Urinary bladder (tissue), 4 donors: ENCODE measurements around the gene ANKMY1. TPM values are rescaled to one million over a fixed set of nuclear protein-coding genes. Genes with fewer than 3 reads are reported as not detected.

Source experiments
- DNase-seq: peaks from one replicate; pipeline ENCODE4 v3.0.0-alpha.2; 2015; ENCODE audit errors: extremely low spot score
- H3K27ac ChIP-seq: one replicate; pipeline ENCODE4 v1.5.1; 2013; ENCODE audit warnings: low read depth, mild to moderate bottlenecking, moderate library complexity
- H3K36me3 ChIP-seq: one replicate; pipeline ENCODE4 v1.6.1; 2013; ENCODE audit warnings: mild to moderate bottlenecking, moderate library complexity; ENCODE audit not compliant: insufficient read depth
- H3K4me1 ChIP-seq: one replicate; pipeline ENCODE4 v1.6.1; 2013; ENCODE audit warnings: mild to moderate bottlenecking, moderate library complexity; ENCODE audit not compliant: insufficient read depth
- H3K4me3 ChIP-seq: one replicate; pipeline ENCODE4 v1.5.1; 2013; ENCODE audit warnings: low read depth, low read length
- WGBS: extraction: QIAGEN DNeasy Blood & Tissue Kit; methylation state at CpG from one replicate; pipeline ENCODE4 v1.1.7; 2013; 5-methylcytosine and 5-hydroxymethylcytosine counted together
- polyA plus RNA-seq: library from polyadenylated mRNA; stranded (reverse); fragments of 200-250 nt; gene quantifications from one replicate; pipeline ENCODE4 v1.2.3, GENCODE V29; 2013
- small RNA-seq: library from RNA; depleted of rRNA; stranded (forward); fragments of <200 nt; gene quantifications from one replicate; pipeline ENCODE3, GENCODE V24; 2014
- total RNA-seq: library from RNA; depleted of rRNA; stranded (reverse); fragments of >200 nt; gene quantifications from one replicate; pipeline ENCODE4 v1.2.3, GENCODE V29; 2014
- donor health status: healthy with polysubstance abuse.
- donor health status: healthy.

Gene ANKMY1
- total and polyA plus RNA-seq, 2 donors, result 9.6 to 11.1 TPM

GRCh38 chr2:240435457-240435947 is 122.3 kb downstream of the ANKMY1 start, which contains the start of gene GPC1:
Gene GPC1, plus strand, starts transcription at chr2:240435663. Its CDS starts 256 bp downstream, at chr2:240435919.
- Histone ChIP-seq H3K4me3 (peak within 1 kb of the TSS; percentile 66), H3K27ac (peak within 1 kb of the TSS; percentile 87), H3K4me1 (no peaks in the 10 kb centered on the region), H3K36me3 (no peaks in the 10 kb centered on the region)
- DNase-seq, result no peak
- under 1% methylated on average over 73 of the region's 77 CpGs for WGBS

GRCh38 chr2:240434728-240435456 is 122.9 kb downstream of the ANKMY1 start:
- no peak for DNase-seq
- H3K4me1 ChIP-seq, result no peaks in the 10 kb centered on the region
- 2% methylated on average over 66 of the region's 71 CpGs for WGBS

GRCh38 chr2:240433973-240434727 is 123.6 kb downstream of the ANKMY1 start:
- WGBS, result 68% methylated on average over 16 of the region's 16 CpGs
- no peaks in the 10 kb centered on the region for H3K36me3 ChIP-seq
- no peaks in the 10 kb centered on the region for H3K4me1 ChIP-seq
- H3K4me3 ChIP-seq, result peak overlapping the region; percentile 66
- no peak for DNase-seq
- peak overlapping the region; percentile 83 for H3K27ac ChIP-seq

More at GRCh38 chr2:240434728-240435456, 122.9 kb downstream of the ANKMY1 start:
- no peaks in the 10 kb centered on the region for H3K36me3 ChIP-seq
- peak overlapping the region; percentile 66 for H3K4me3 ChIP-seq
- peak overlapping the region; percentile 87 for H3K27ac ChIP-seq

- no peak for DNase-seq
- no peak overlapping the region for H3K4me3 ChIP-seq
- WGBS, result 84% methylated on average over 34 of the region's 34 CpGs
- no peaks in the 10 kb centered on the region for H3K36me3 ChIP-seq
- no peaks in the 10 kb centered on the region for H3K4me1 ChIP-seq
- peak overlapping the region; percentile 66 for H3K27ac ChIP-seq
Observed at GRCh38 chr2:240432820-240433801, 124.7 kb downstream of the ANKMY1 start.

GRCh38 chr2:240432430-240432819 is 125.4 kb downstream of the ANKMY1 start:
- no peak for DNase-seq
- no peaks in the 10 kb centered on the region for H3K36me3 ChIP-seq
- H3K4me3 ChIP-seq, result no peak overlapping the region
- 88% methylated on average over 9 of the region's 9 CpGs for WGBS
- H3K4me1 ChIP-seq, result no peaks in the 10 kb centered on the region
- H3K27ac ChIP-seq, result no peak overlapping the region

- H3K4me3 ChIP-seq, result no peak overlapping the region
- H3K36me3 ChIP-seq, result no peaks in the 10 kb centered on the region
- 78% methylated on average over 12 of the region's 12 CpGs for WGBS
- DNase-seq, result no peak
- H3K4me1 ChIP-seq, result no peaks in the 10 kb centered on the region
- no peak overlapping the region for H3K27ac ChIP-seq
Observed at GRCh38 chr2:240431661-240432424, 125.9 kb downstream of the ANKMY1 start.

- no peak for DNase-seq
- 76% methylated on average over 3 of the region's 3 CpGs for WGBS
- Histone ChIP-seq H3K4me3 (no peak overlapping the region), H3K4me1 (no peaks in the 10 kb centered on the region), H3K36me3 (no peaks in the 10 kb centered on the region), H3K27ac (no peak overlapping the region)
Observed at GRCh38 chr2:240431271-240431660, 126.5 kb downstream of the ANKMY1 start.

- H3K4me1 ChIP-seq, result no peaks in the 10 kb centered on the region
- no peaks in the 10 kb centered on the region for H3K36me3 ChIP-seq
- no peak for DNase-seq
- 89% methylated on average over 5 of the region's 5 CpGs for WGBS
- H3K4me3 ChIP-seq, result no peak overlapping the region
- no peak overlapping the region for H3K27ac ChIP-seq
Observed at GRCh38 chr2:240430595-240430994, 127.2 kb downstream of the ANKMY1 start.

- 80% methylated on average over 14 of the region's 14 CpGs for WGBS
- DNase-seq, result no peak
- Histone ChIP-seq H3K4me1 (no peaks in the 10 kb centered on the region), H3K36me3 (no peaks in the 10 kb centered on the region), H3K27ac (no peak overlapping the region), H3K4me3 (no peak overlapping the region)
Observed at GRCh38 chr2:240429872-240430491, 127.8 kb downstream of the ANKMY1 start.

Small RNA genes within 50 kb of the gene (small RNA-seq; reads per million reads assigned to genes)
- 48.5 reads per million, percentile 96 among the genes with 10 or more reads in this experiment for gene MIR149

Other genes starting within 250 kb of the ANKMY1 start
- gene GPC1, start 122.3 kb downstream of the ANKMY1 start, total RNA-seq, result 21.1 TPM
- gene GPC1, start 122.3 kb downstream of the ANKMY1 start, polyA plus RNA-seq, result 53.8 TPM
- 2.8 TPM for gene DUSP28, start 2.4 kb upstream of the ANKMY1 start, total RNA-seq
- gene DUSP28, start 2.4 kb upstream of the ANKMY1 start, polyA plus RNA-seq, result 5.8 TPM
- gene RNPEPL1, start 10.5 kb upstream of the ANKMY1 start, total RNA-seq, result 14.5 TPM
- gene RNPEPL1, start 10.5 kb upstream of the ANKMY1 start, polyA plus RNA-seq, result 76.3 TPM
- 13.6 TPM for gene CAPN10, start 28.7 kb upstream of the ANKMY1 start, total RNA-seq
- 23.3 TPM for gene CAPN10, start 28.7 kb upstream of the ANKMY1 start, polyA plus RNA-seq
- gene GPR35, start 67.5 kb upstream of the ANKMY1 start, total RNA-seq, result 0.63 TPM
- gene GPR35, start 67.5 kb upstream of the ANKMY1 start, polyA plus RNA-seq, result 3.3 TPM
- gene AQP12B, start 124.9 kb upstream of the ANKMY1 start, total RNA-seq, result not detected
- not detected for gene AQP12B, start 124.9 kb upstream of the ANKMY1 start, polyA plus RNA-seq
- gene AQP12A, start 133.9 kb upstream of the ANKMY1 start, total RNA-seq, result not detected
- not detected for gene AQP12A, start 133.9 kb upstream of the ANKMY1 start, polyA plus RNA-seq